HG02642 (cell line): ENCODE measurements around the gene HMOX1.
"Not testable (repeated sequence)": the region's sequence is repeated elsewhere in the genome, so short reads cannot be mapped to it uniquely, and the experiment has no call there.

Experiments used
- ATAC-seq: cut with Tn5 transposase; IDR thresholded peaks from one replicate; pipeline ENCODE4 v1.9.1; 2021; ENCODE audit warnings: mild to moderate bottlenecking; ENCODE audit not compliant: unreplicated experiment, poor library complexity

Gene HMOX1

DNA sequence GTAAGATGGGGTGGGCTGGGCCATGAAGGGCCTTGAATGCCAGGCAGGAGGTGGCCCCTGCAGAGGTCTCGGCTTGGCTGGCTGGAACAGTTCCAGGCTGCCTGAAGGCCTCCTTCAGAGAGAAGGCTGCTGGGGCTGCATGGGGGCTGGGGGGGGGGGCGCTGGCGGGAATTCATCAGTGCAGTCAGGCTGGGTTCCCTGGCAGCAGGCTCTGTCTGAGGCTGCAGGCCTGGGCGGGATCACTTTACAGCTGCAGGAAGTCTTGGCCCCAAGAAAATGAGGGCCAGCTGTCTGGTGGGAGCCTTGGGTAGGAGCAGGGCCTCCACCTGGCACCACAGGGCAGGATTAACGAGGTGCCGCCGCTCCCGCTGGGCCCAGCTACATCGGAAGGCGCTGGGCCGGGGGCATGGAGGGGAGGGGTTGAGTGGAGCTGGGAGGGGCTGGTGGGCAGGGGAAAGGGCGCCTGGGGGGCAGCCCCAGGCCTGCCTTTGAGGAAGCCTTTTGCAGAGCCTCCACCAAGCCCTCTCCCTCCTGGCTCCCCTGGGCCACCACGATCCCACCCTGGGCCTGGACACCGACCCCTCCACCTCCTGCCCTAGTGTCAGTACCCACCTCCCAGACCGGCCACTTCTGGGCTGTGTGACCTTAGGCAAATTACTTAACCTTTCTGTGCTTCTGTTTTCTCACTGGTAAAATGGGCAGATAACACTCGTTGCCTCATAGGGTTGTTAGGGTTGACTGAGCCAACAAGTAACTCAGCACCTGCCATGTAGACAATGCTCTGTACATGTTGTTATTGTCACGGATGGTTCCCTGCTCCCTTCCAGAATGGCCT lies 31.0 kb upstream of the HMOX1 start:
- ATAC-seq, result no peak

DNA sequence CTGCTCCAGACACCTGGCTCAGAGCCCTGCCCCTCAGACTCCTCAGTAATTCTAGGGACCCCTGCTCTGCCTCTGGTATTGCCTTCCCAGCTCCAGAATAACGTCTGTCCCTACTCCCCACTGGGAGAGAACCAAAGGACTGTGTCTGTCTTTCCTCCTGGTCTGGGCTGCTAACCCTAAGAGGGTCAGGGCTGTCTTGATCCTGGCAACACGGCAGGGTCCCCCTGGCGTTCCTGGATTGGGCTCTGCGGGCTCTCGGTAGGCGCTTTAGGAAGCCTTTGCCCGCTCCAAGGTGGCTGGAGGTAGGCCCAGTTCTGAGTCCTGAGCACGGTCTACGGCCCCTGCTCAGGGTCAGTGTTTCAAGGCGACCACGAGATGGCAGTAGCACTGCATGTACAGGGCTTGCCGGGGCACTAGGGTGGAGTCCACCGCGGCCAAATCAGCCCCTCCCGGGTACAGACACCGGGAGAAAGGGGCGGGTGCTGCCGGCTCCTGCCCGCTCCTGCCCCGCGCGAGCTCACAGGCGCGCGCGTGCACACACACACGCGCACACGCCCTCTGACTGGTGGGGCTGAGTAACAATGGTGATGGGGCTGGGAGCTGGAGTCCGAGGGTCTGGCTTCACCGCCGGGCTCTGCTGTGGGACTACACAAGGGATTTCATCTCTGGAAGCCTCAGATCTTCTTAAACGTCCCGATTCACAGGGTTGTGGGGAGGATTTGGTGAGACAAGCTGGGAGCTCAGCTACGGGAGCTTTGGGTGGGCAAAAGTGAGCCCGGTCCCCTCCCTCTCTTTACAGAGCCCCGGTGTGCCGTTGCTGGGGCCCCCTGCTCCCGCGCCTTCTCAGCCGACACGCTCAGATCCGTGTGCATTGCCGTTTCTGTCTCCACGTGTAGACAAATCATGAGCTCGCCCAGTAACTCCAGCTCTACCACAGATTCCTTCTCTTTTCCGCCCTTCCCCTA lies 30.1 kb upstream of the HMOX1 start:
- ATAC-seq, result peak; percentile 83

- ATAC-seq, result no peak
Observed at GRCh38 chr22:35352214-35353111, 28.4 kb upstream of the HMOX1 start.

DNA sequence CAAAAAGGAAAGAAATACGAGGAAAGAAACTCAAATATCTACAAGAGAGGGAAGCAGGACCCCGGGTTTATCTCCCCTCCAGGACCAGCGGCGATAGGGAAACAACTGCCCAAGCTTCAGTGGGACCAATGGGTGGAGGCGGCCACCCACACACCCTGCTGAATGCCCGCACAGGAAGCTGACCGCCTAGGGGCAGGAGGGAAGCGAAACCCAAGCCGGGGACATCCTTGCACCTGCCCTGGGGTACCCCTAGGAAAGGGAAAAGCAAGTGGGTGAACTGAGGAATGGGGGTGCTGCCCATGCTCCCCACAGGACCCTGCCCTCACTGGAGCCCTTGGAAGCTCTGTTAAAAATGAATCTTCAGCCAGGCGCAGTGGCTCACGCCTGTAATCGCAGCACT lies 27.6 kb upstream of the HMOX1 start:
- no peak for ATAC-seq

DNA sequence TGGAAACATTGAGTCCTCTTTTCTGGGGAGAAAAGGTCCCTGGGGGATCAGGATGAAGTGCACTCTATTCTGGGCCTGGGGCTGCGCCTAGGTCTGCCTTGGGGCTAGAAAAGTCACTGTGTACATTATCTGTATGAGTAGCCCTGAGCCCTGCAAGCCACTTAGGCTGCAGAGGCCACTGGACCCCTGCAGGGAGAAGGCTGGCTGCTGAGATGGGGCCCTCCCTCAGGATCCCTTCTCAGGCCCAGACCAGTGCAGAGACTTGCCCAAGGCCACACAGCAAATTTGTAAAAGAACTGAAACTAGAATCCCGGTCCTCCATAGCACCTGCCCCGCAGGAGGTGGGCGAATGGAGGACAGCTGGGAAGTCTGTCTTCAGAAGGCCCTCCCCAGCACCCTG lies 26.8 kb upstream of the HMOX1 start:
- ATAC-seq, result no peak

GRCh38 chr22:35357883-35358621 lies 22.8 kb upstream of the HMOX1 start:
- ATAC-seq, result no peak

DNA sequence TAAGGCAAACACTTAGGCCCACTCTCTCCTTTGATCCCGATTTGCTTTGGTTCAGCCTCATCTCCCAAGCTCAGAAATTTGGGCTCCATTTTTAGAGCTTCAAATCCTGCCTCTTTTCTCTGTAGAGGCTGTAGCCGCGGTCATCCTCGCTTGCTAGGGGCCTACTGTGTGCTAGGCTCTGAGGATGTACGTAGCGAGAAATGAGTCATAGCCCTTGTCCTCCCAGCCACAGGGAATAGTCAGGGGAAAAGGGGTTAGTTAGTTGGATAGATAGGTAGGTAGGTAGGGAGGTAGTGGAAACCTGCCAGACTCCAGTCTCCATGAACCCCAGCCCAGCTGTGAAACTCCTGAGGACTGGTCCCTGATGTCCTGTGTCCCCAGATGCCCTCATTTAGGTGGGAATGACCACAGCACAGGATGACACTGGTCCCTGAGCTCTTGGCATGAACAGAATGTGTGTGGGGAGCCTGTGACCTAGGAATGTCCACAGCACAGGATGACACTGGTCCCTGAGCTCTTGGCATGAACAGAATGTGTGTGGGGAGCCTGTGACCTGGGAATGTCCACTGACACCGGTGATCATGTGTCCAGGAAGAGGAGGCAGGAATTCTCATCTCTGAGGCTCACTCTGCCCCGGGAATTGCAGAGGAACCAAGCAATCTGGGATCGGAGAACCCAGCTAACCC lies 21.4 kb upstream of the HMOX1 start:
- no peak for ATAC-seq

- no peak for ATAC-seq
Observed at GRCh38 chr22:35361001-35361558, 19.8 kb upstream of the HMOX1 start.

GRCh38 chr22:35363566-35364086 lies 17.3 kb upstream of the HMOX1 start:
- no peak for ATAC-seq

- ATAC-seq, result not testable (repeated sequence)
Observed at GRCh38 chr22:35364230-35364629, 16.7 kb upstream of the HMOX1 start.

DNA sequence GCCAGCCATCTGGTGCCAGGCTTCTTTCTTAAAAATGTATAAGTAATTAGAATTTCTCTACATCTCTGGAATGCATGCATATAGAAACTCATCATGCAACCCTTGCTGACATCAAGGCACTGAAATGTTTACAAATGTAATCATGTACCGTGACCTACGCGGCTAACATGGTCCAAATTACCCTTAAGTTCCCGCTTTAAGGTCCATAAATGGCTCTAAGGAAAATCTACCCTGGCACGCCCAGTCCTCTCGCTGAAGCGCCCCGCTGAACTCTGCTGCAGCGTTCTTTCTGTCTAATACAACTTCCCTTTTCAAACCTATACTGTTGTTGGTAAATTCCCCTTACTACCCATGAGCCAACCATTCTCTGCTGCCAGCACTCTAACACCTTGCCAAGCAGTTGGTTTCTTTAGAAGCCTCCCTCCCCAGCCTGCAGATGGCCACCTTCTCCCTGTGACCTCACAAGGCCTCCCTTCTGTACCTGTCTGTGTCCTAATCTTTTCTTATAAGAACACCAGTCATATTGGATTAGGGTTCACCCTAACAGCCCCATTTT lies 13.5 kb upstream of the HMOX1 start:
- ATAC-seq, result no peak

GRCh38 chr22:35368386-35368785 lies 12.5 kb upstream of the HMOX1 start:
- ATAC-seq, result no peak

DNA sequence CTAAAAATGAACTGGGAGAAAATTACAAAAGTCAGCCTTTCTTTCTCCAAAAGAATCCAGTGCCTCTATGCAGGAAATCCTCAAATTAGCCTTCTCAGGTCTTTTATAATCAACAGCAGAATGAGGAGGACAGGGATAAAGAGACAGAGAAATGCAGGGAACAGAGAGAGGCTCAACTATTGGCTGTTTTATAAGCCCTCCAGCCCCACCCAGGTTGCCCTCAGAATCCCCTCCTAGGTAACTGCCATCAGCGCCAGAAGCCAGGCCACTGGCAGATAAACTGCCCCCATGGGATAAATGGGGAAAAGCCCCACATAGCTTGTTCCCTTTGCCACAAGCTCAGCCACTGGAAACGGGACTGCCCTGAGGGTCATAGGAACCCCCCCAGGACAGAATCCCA lies 10.9 kb upstream of the HMOX1 start:
- no peak for ATAC-seq

DNA sequence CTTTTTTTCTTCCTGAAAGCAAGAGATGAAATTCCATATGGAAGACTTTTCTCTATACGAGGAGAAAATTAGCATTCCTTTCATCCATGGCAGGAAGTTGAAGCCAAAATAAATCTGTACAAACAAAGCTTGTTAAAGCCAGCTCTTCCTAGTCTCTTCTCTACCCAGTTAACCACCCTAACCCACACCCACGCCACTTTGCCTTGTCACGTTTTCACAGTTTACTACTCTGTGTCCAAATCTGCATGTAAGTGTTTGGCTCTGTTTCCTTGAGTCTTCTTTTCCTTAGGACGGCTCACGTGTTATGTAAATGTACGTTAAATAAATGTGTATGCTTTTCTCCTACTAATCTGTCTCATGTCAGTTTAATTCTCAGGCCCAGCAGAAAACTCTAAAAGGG lies 7.1 kb upstream of the HMOX1 start:
- no peak for ATAC-seq

DNA sequence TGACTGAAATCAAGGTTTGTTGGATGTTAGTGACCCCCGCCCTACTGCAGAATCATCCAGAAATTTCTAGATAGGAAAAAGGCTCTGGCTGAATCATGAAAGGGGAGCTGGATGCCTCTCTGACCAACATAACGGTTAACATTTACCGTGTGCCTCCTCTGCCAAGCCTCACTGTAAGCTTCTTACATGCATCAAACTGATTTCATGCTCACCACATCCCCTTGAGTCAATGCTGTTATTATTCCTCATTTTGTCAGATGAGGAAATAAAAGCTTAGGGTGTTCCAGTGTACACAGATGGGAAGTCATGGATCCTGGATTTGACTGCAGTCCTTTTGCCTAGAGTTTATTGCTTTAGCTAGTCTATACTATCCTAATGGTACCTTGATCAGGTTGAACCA lies 5.9 kb upstream of the HMOX1 start:
- no peak for ATAC-seq

GRCh38 chr22:35375526-35375925 lies 5.4 kb upstream of the HMOX1 start:
- ATAC-seq, result no peak

DNA sequence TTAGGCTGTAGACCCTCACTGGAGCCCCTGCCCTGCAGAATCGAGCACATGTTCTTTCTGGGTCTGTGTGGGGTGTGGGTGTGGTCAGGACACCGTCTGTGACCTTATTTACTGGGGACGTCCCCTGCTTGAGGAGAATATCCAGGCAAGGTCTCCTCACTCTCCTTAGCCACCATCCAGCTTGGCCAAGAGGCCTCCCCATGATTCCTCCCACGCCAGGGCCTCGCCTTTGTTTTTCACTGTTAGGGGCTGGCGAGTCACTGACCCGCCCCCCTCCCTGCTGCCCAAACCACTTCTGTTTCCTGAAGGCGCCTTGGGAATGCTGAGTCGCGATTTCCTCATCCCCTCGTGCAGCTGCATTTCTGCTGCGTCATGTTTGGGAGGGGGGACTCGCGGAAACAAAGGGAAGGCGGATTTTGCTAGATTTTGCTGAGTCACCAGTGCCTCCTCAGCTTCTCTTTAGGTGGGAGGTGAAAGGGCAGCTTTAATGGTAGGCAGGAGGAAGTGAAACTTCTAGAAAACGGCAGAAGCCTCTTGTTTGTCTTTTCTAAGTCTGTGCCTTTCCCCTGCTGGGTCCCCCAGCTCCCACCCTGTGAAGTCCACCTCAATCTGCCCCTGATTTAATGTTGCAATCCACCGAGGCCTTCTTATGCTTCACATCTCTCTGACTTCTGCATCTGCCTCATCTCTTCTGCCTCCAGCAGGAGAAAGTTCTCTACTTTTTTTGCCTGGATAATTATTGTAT lies 4.0 kb upstream of the HMOX1 start:
- ATAC-seq, result peak; percentile 61

- ATAC-seq, result no peak
Observed at GRCh38 chr22:35377735-35378134, 3.2 kb upstream of the HMOX1 start.
